Endodermal cell (in vitro differentiated cells): ENCODE measurements around the gene FAM107B. TPM values are rescaled to one million over a fixed set of nuclear protein-coding genes. Genes with fewer than 3 reads are reported as not detected.
A peak's percentile ranks its signal among the peaks of the same experiment; 100 is the strongest.

Experiments
- DNase-seq: peaks from one replicate; pipeline ENCODE4 v3.0.0-alpha.2; 2017
- H3K27ac ChIP-seq: 2 replicates; pipeline ENCODE4 v1.5.1; 2013; ENCODE audit warnings: mild to moderate bottlenecking, low read depth, low read length, moderate library complexity
- H3K27me3 ChIP-seq: 2 replicates; pipeline ENCODE4 v1.6.1; 2013; ENCODE audit warnings: mild to moderate bottlenecking, low read length, moderate library complexity; ENCODE audit not compliant: insufficient read depth, control insufficient read depth, poor library complexity, severe bottlenecking
- H3K36me3 ChIP-seq: 2 replicates; pipeline ENCODE4 v1.7.0; 2013; ENCODE audit warnings: mild to moderate bottlenecking, low read length, moderate library complexity; ENCODE audit not compliant: control insufficient read depth, insufficient read depth
- H3K4me1 ChIP-seq: one replicate; pipeline ENCODE4 v1.7.0; 2013; ENCODE audit warnings: low read length; ENCODE audit not compliant: control insufficient read depth, insufficient read depth
- H3K4me3 ChIP-seq: 2 replicates; pipeline ENCODE4 v1.5.1; 2013; ENCODE audit warnings: mild to moderate bottlenecking, low read length, moderate library complexity
- H3K9ac ChIP-seq: 2 replicates; pipeline ENCODE4 v1.6.1; 2013; ENCODE audit warnings: mild to moderate bottlenecking, low read length, moderate library complexity; ENCODE audit not compliant: poor library complexity, severe bottlenecking; ENCODE audit errors: extremely low read depth
- H3K9me3 ChIP-seq: 2 replicates; pipeline ENCODE4 v1.6.1; 2013; ENCODE audit warnings: mild to moderate bottlenecking, low read length, moderate library complexity; ENCODE audit not compliant: control insufficient read depth
- H3K27ac Mint-ChIP-seq: 2 replicates; pipeline ENCODE4 v1.8.0; 2020; ENCODE audit warnings: mixed read lengths
- H3K27me3 Mint-ChIP-seq: 2 replicates; pipeline ENCODE4 v1.8.0; 2021; ENCODE audit warnings: mild to moderate bottlenecking, mixed read lengths; ENCODE audit not compliant: insufficient read depth
- H3K36me3 Mint-ChIP-seq: 2 replicates; pipeline ENCODE4 v1.8.0; 2020; ENCODE audit warnings: low read depth, mixed read lengths
- H3K4me1 Mint-ChIP-seq: 2 replicates; pipeline ENCODE4 v1.8.0; 2020; ENCODE audit warnings: mixed read lengths
- H3K4me3 Mint-ChIP-seq: 2 replicates; pipeline ENCODE4 v1.8.0; 2020; ENCODE audit warnings: mild to moderate bottlenecking, moderate library complexity, mixed read lengths
- H3K9me3 Mint-ChIP-seq: 2 replicates; pipeline ENCODE4 v1.8.0; 2020; ENCODE audit warnings: mild to moderate bottlenecking, mixed read lengths
- CTCF ChIP-seq: fragments of 200-600 bp; sonication (generic); conservative IDR thresholded peaks from 2 replicates; pipeline ENCODE4 v1.5.0; 2021; ENCODE audit warnings: antibody characterized with exemption, mild to moderate bottlenecking
- WGBS, 2 experiments: methylation state at CpG; one replicate each; pipeline versions ENCODE4 v1.1.5 to v1.1.7; 2013; ENCODE audit warnings: missing lambda C conversion rate in 2 of 2, mixed read lengths in 1 of 2; ENCODE audit not compliant: insufficient coverage in 1 of 2, insufficient read length in 1 of 2; 5-methylcytosine and 5-hydroxymethylcytosine counted together
- total RNA-seq, 2 donors: library from RNA; stranded (reverse); fragmentation: NEBNext Ultra II Directional in 1 of 2; extraction: Animal tissue kit (Norgen Biotek cat#: 25700) in 1 of 2; gene quantifications; 2 replicates in 1 of 2; 3 replicates in 1 of 2; pipeline ENCODE4 v1.2.1, GENCODE V29; 2021

FAM107B gene
- total RNA-seq, 2 donors from 2014 or later: 16.0 to 24.0 TPM

- no peaks in the 10 kb centered on the region for H3K27me3 ChIP-seq
- peaks cover 11% of the 10 kb centered on the region for H3K36me3 ChIP-seq
- peaks cover 45% of the 10 kb centered on the region for H3K4me1 Mint-ChIP-seq
- no peaks in the 10 kb centered on the region for H3K27me3 Mint-ChIP-seq
- H3K27ac Mint-ChIP-seq: no peak overlapping the region
- no peaks in the 10 kb centered on the region for H3K9me3 Mint-ChIP-seq
- no peaks in the 10 kb centered on the region for H3K9me3 ChIP-seq
- no peak overlapping the region for H3K27ac ChIP-seq
- H3K36me3 Mint-ChIP-seq: no peaks in the 10 kb centered on the region
- 93 to 94% methylated on average over 6 to 11 of the region's 11 CpGs for WGBS, 2 experiments
- no peak for DNase-seq
- H3K4me3 ChIP-seq: no peak overlapping the region
- no peak for TF ChIP-seq CTCF
- H3K9ac ChIP-seq: no peak overlapping the region
- no peak overlapping the region for H3K4me3 Mint-ChIP-seq
- peaks cover 9% of the 10 kb centered on the region for H3K4me1 ChIP-seq
Observed at GRCh38 chr10:14583252-14583651, 191.4 kb downstream of the FAM107B start.

- Mint-ChIP-seq H3K36me3 (no peaks in the 10 kb centered on the region), H3K4me1 (peaks cover 47% of the 10 kb centered on the region), H3K27ac (no peak overlapping the region), H3K27me3 (no peaks in the 10 kb centered on the region), H3K4me3 (no peak overlapping the region), H3K9me3 (no peaks in the 10 kb centered on the region)
- Histone ChIP-seq H3K4me1 (peaks cover 16% of the 10 kb centered on the region), H3K27me3 (no peaks in the 10 kb centered on the region), H3K36me3 (peaks cover under 1% of the 10 kb centered on the region), H3K9me3 (no peaks in the 10 kb centered on the region), H3K4me3 (no peak overlapping the region), H3K27ac (no peak overlapping the region), H3K9ac (no peak overlapping the region)
- no peak for DNase-seq
- 90% methylated on average over 7 of the region's 7 CpGs for WGBS, 2 experiments
- no peak for TF ChIP-seq CTCF
Observed at GRCh38 chr10:14581553-14582321, 193.0 kb downstream of the FAM107B start.

GRCh38 chr10:14580671-14581332, 193.9 kb downstream of the FAM107B start:
- no peak overlapping the region for H3K27ac ChIP-seq
- WGBS, 2 experiments: 96 to 99% methylated on average over 12 to 13 of the region's 13 CpGs
- H3K9ac ChIP-seq: no peak overlapping the region

More at GRCh38 chr10:14580671-14581332, 193.9 kb downstream of the FAM107B start:
- Histone ChIP-seq H3K4me1 (peaks cover 16% of the 10 kb centered on the region), H3K4me3 (no peak overlapping the region), H3K36me3 (no peaks in the 10 kb centered on the region), H3K9me3 (no peaks in the 10 kb centered on the region), H3K27me3 (no peaks in the 10 kb centered on the region)
- H3K4me1 Mint-ChIP-seq: peaks cover 39% of the 10 kb centered on the region
- no peaks in the 10 kb centered on the region for H3K9me3 Mint-ChIP-seq
- peak overlapping the region; percentile 7 for H3K27ac Mint-ChIP-seq
- no peak overlapping the region for H3K4me3 Mint-ChIP-seq
- TF ChIP-seq CTCF: no peak
- no peaks in the 10 kb centered on the region for H3K27me3 Mint-ChIP-seq
- peaks cover 2% of the 10 kb centered on the region for H3K36me3 Mint-ChIP-seq
- no peak for DNase-seq
